ENCODE results near the gene FSTL4. TPM values are rescaled to one million over a fixed set of nuclear protein-coding genes. Genes with fewer than 3 reads are reported as not detected.

Gene FSTL4
- total RNA-seq, 2 donors from 2014 or later, result 4.5 to 10.1 TPM

- Histone ChIP-seq H3K27ac (no peak overlapping the region), H3K4me1 (replicated peaks) (no peaks in the 10 kb centered on the region), H3K36me3 (no peaks in the 10 kb centered on the region), H3K9me3 (no peaks in the 10 kb centered on the region), H3K27me3 (replicated peaks; ENCODE audit: insufficient read depth) (no peaks in the 10 kb centered on the region), H3K4me3 (no peak overlapping the region)
- no peak for DNase-seq (ENCODE audit: low spot score)
- intact Hi-C loops (cut with DNase I), result no loop called here
- TF ChIP-seq POLR2AphosphoS5 (IDR thresholded peaks at IDR 0.05) (no peak), CTCF (IDR thresholded peaks at IDR 0.05) (no peak), POLR2A (IDR thresholded peaks at IDR 0.05) (no peak)
- WGBS, result 91% methylated on average over 4 of the region's 4 CpGs
These were observed 254.6 kb downstream of the FSTL4 start for GRCh38 chr5:133357758-133358157.

GRCh38 chr5:133356984-133357421 is 255.3 kb downstream of the FSTL4 start:
- H3K9me3 ChIP-seq, result no peaks in the 10 kb centered on the region
- intact Hi-C loops (cut with DNase I), result no loop called here
- TF ChIP-seq CTCF (IDR thresholded peaks at IDR 0.05) (no peak), POLR2AphosphoS5 (IDR thresholded peaks at IDR 0.05) (no peak), POLR2A (IDR thresholded peaks at IDR 0.05) (no peak)
- no peaks in the 10 kb centered on the region for H3K36me3 ChIP-seq
- DNase-seq (ENCODE audit: low spot score), result no peak
- H3K27ac ChIP-seq, result no peak overlapping the region
- H3K4me3 ChIP-seq, result no peak overlapping the region
- no peaks in the 10 kb centered on the region for H3K27me3 ChIP-seq (replicated peaks; ENCODE audit: insufficient read depth)
- H3K4me1 ChIP-seq (replicated peaks), result no peaks in the 10 kb centered on the region
- WGBS, result 90% methylated on average over 3 of the region's 4 CpGs

- no peak for TF ChIP-seq POLR2AphosphoS5 (IDR thresholded peaks at IDR 0.05)
- no peak for TF ChIP-seq POLR2A (IDR thresholded peaks at IDR 0.05)
- TF ChIP-seq CTCF (IDR thresholded peaks at IDR 0.05), result no peak
- whole genome bisulfite sequencing, result 75% methylated on average over 5 of the region's 5 CpGs
- Histone ChIP-seq H3K4me3 (no peak overlapping the region), H3K4me1 (replicated peaks) (no peaks in the 10 kb centered on the region), H3K27me3 (replicated peaks; ENCODE audit: insufficient read depth) (no peaks in the 10 kb centered on the region), H3K9me3 (no peaks in the 10 kb centered on the region), H3K36me3 (no peaks in the 10 kb centered on the region), H3K27ac (no peak overlapping the region)
- DNase-seq (ENCODE audit: low spot score), result no peak
- intact Hi-C loops (cut with DNase I), result no loop called here
These were observed 255.9 kb downstream of the FSTL4 start for GRCh38 chr5:133356396-133356983.

GRCh38 chr5:133354323-133355185 is 257.8 kb downstream of the FSTL4 start:
- WGBS, result 86% methylated on average over 9 of the region's 9 CpGs
- no peaks in the 10 kb centered on the region for H3K36me3 ChIP-seq
- no peak for DNase-seq (ENCODE audit: low spot score)
- intact Hi-C loops (cut with DNase I), result no loop called here
- H3K27ac ChIP-seq, result no peak overlapping the region
- no peaks in the 10 kb centered on the region for H3K27me3 ChIP-seq (replicated peaks; ENCODE audit: insufficient read depth)
- no peaks in the 10 kb centered on the region for H3K9me3 ChIP-seq
- no peak overlapping the region for H3K4me3 ChIP-seq
- no peaks in the 10 kb centered on the region for H3K4me1 ChIP-seq (replicated peaks)
- TF ChIP-seq CTCF (IDR thresholded peaks at IDR 0.05), result no peak
- TF ChIP-seq POLR2A (IDR thresholded peaks at IDR 0.05), result no peak
- TF ChIP-seq POLR2AphosphoS5 (IDR thresholded peaks at IDR 0.05), result no peak

Data from prostate gland (tissue), 2 donors.